ENCODE data around the gene BCAR3.
"Not testable (repeated sequence)": the region's sequence is repeated elsewhere in the genome, so short reads cannot be mapped to it uniquely, and the experiment has no call there.

BCAR3 gene

DNA sequence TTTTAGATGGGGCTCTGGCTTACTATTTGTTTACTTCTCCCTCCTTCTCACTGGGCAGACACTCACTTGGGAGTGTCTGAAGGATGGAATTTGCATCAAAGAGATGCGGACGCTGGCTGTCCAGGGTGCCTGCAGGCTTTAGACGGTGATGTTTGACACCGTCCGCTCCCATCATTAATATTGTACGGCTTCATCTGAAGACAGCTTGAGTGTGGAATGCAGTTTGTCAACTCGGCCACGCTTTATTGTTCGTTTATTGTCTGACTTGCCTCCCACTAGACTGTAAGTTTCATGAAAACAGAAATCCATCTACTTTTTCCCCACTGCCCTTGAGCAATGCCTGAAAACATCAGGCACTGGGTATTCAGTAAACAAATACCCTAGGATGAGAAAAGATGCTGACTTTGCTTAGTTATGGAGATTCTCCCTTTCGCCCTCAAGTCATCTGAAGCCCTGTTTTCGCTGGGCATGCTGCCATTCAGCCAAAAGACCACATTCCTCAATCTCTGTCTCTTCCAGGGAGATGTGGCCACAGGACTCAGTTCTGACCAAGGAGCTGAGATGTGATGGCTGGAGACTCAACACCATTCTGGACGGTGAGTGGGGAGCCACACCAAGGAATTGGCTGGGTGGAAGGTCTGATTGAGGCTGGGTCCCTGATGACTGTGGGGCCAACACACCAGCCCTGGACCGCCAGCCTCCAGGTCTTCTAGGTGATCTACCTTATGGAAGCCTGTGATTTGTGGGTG is 87.6 kb downstream of the BCAR3 start:
- DNase-seq: no peak

DNA sequence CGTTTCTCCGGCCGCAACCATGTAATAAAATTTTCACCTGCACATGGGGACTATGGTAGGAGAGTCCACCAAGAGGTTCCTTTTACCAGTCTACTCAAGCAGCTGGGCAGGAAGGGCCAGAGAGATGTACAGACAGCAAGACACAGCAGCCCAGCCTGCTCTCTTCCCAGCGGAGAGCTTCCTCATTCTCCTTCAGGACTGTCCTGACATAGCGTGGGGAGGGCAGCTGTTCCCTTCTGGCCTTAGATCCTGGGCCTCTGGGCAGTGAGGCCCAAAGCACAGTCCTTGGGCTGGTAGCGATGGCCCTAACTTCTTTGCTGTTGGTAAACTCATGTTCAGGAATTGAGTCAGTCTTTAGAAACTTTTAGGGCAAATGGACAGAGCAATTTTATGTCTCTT is 89.1 kb downstream of the BCAR3 start:
- DNase-seq: no peak

DNA sequence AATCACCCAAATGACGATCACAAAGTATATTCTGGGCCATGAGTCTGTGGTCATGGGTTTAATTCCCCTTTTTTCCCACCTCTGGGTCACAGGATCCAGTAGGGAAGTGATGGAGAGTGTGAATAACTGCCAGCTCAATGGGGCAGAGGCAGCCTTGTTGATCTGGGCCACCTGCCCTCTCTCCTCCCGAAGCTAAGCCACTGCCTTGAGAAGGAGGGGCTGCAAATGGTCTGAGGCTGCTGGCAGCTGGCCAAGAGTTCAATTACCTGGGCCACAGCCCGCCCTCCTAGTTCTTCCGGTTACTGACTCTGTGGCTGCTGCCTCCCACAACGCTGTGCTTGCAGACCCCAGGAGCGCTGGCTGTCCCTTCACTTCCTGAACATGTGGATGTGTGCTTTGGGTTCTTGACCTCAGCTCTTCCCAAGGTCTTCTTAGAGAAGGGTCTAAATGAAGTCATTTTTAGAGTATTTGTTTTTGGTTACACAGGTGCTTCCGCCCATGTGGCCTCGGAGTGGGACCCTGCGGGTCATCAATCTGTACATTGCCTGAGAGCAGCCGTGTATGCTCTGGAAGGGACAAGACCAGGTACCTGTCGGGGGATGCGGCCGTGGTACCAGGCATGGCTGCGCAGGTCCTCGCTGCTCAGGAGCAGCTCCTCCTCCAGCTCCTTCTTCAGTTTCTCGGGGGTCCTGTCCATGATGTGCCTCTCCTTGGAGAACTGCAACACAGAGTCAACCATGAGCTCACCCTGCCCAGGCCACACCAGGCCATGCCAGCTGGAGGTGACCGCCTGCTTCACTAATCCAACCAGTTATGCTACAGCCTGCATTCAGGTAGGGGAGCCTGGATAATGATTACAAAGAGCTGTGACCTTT is 89.7 kb downstream of the BCAR3 start:
- DNase-seq: no peak

DNA sequence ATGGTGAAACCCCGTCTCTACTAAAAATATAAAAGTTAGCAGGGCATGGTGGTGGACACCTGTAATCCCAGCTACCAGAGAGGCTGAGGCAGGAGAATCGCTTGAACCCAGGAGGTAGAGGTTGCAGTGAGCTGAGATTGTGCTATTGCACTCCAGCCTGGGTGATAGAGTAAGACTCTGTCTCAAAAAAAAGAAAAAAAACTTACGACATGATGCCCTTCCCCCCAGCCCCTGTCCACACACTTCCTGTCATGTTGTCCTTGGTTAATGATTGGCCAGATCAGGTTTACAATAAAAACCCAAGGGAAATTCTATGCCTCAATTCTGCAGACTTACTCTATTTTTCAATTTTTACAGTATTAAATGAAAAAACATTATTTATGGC is 90.4 kb downstream of the BCAR3 start:
- DNase-seq: not testable (repeated sequence)

DNA sequence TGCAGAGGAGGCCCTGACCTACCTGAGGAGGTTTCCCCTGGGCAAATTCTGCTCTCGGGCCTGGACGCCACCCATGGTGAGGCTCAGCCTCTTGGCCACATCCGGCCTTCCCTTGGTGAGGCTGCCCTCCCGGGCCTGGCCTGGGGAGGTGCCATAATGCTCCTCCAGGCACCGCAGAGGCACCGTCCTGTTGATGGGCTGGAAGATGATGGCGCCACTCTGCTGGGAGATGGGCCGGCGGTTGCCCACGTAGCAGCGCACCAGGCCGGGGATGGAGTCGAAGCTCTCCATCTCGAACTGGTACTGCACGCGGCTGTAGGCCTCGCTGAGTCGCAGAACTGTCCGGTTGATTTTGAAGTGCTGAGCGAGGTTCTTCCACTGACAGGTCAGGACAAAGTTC is 92.7 kb downstream of the BCAR3 start:
- DNase-seq: no peak

DNA sequence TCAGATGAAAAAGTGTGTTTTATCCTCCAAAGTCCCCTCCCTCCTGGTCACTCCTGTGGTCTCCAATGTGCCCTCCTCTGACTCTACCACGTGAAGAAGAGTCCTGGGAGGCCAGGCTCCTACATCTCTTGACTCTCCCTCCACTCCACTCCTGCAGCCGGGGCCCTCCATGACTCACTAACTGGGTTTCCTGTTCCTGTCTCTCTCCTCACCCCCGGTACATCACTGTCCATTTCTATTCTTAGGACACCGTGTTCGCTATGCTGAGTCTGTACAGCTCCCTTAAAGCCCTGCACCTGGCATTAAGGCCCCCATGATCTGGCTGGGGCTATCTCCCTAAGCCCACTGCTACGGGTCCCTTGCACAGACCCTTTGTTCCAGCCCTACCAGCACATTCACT is 93.4 kb downstream of the BCAR3 start:
- no peak for DNase-seq

DNA sequence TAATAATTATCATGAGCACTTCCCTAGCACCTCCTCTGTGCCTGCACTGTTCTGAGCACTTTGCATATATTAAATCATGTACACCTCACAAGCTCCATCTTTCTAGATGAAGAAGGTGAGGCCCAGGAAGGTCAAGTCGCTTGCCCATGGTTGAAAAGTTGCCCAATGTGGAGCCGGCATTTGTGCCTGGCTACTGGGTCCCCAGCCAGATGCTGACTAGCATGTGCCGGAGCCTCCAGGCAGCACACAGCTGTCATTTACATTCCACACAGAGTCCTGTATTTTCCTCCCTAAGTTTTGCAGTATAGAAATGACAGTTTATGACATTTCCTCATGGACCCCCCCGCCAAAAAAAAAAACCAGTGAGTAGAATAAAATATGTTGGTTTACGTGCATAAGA is 94.3 kb downstream of the BCAR3 start:
- no peak for DNase-seq

DNA sequence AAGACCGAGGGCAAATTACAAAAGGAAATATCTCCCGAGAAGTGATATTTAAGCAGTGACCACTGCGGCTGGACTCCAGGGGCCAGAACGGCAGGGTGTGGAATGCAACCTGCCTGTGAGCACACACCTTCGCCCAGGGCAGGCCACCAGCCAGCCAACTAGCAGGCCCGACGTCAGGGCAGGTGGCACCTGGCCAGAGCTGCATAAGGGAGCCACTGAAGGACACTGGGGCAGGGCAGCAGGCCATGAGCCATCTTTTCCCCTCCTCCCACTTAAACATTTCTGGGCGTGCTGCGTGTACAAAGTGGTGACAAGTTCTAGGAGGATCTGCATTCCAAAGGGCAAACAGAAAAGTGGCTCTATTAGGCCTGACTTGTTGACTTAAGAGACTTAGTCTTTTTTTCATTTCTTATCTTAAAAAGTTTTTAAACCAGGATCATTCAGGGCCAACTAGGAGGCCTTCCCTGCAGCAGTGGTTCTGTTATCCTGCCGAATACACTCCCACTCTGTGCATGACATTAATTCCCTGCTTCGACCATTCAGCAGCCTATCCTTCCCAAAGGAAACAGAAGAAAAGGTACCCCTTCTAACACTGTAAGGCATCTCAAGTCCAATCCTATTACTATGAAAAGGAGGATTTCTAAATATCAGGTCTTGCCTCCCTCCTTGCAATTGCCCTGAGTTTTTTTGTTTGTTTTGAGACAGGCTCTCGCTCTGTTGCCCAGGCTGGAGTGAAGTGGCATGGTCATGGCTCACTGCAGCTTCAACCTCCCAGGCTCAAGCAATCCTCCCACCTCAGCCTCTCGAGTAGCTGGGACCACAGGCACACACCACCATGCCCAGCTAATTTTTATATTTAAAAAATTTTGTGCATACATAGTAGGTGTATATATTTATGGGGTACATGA is 96.3 kb downstream of the BCAR3 start:
- DNase-seq: no peak

DNA sequence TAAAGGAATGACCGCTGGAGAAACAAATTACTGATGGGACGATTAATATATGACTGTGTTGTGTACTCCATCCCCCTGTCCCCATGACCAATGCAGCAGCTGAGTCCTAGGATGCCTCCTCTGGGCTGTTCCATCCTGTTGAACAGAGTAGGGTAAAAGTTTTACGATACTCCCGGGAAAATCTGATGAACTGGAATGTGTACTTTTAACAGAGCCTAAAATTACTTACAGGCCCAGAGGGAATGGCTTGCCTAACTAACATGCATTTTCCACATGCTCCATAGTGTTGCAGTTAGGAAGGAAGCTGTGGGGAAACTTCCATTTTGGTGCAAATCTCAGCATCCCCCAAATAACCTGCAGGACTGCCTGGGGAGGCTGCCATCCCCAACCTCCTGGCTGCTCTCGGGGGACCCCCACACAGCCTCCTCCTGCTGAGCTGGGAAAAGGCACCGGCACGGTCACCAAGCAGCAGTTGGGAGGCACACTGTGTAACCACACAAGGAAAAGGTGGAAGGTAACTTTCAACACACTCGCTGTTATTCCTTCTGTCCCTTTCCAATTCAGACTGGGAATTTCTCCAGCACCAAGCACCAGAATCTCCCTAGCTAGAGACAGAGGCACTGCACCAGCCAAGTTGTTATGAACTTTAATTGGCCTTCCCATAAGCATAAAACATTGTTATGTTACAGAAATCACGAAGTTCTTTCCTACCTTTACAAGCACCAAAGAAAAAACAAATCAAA is 97.2 kb downstream of the BCAR3 start:
- DNase-seq: no peak

DNA sequence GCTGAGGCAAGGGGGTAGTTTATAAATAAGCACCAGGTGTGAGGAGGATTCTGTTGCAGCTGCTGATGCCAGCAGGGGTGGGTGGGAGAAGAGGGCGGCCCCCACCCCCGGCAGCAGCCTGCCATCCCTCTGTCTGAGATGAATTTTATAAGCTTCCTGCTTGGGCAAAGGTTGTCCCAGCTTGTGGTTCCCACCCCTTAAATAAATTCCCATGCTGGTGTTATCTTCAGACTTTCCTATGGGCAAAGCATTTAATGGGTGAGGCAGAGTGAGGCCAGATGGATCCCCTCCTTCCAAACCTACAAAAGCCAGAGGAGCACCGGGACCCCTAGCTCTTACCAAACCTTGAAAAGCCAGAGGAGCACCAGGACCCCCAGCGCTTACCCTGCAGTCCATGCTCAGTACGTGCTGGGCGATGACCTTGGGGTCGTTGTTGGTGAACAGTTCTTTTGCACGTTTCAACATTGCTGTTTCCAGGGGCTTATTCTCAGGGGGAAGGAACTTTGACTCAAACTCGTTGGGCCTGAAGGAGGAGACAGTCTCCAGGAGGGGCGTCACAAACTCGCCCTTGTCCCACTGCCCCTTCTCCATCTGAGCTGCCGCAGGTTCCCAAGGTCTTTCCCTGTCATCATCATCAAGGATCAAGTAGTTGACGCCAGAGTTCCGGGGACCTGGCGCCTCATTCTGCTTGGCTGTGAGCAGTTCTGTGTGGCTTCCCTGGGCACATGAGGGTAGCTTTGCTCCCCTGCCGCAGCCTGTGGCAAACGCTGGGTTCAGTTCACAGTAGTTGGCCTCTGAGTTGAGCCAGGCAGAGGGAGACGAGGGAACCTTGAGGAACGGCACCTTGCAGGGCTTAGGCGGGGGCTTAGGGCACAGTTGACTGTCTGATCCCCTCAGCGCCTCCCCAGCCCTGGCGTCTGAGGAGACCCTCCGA is 99.5 kb downstream of the BCAR3 start:
- DNase-seq: no peak

DNA sequence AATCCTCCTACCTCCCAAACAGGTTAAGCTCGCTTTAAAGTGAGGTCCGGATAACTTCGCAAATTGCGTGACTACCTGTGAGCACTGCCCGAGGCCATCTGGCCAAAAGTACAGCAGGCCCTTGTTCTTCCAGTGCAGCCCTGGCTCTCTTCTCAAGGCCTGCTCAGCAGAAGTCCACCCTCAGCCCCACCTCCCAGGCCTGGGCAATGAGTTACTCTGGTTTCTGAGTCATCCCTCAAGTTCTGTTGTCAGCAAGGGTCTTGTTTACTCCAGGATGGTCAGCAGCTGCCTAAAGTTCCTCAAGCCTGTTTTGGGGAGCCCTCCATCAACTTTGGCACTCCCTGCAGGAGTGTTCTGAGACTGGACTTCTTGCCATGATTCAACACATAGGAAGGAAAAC is 101.7 kb downstream of the BCAR3 start:
- DNase-seq: no peak

DNA sequence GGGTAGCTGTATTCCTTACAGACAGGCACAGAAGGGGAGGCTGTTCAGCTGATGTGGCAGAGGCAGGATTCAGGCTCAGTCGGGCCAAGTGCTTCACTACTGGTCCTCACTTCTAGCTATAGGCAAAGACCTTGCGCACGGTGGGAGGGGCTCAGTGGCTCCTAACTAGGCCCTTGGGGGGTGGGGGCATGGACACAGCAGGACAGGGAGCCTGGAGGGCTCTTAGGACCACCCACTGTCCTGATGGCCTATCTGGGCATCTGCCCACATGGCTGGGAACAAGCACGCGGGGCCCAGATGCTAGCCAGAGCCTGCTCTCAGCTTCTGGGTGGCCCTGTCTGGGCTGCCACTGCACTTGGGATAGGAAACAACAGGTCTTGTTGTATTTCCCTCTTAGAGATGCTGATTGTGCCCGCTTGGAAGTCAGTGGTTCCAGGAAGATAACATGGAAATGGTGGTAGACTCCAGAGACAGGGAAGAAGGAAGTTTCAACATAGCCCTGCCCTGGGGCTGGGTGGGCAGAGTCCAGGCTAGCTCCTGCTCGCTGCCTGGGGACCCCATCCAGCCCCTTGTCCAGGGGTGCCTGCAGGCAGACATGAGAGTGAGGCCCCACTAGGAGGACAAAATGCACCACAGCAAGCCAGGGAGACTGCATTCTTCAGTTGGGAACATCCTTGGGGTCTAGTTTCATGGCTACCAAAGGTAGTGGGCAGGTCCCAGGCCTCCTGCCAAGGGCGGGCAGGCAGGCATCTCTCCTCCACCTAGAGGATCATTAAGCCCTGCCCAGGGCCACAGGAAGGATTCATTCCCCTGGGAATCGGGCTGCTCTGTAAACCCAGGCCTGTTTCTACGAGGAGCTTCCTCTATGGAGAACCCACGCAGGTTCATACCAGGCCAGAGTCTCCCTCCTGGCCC is 102.5 kb downstream of the BCAR3 start:
- no peak for DNase-seq

DNA sequence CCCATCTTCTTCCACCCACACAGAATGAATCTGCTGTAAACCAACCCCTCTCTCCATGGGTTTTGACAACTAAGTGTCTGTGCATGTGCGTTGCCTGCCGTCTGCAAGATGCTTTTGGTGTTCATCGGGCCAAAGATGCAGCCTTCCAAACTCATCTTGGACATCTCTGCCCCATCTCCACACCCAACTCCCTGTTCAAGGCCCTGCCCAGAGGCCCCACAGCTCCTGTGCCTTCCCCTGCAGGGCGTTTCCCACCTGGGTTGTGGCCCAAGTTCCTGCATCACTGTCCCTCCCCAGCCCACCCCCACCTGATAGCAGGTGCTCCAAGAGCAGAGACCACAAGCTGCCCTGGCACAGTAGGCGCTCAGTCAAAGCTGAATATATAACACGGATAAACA is 103.2 kb downstream of the BCAR3 start:
- no peak for DNase-seq

DNA sequence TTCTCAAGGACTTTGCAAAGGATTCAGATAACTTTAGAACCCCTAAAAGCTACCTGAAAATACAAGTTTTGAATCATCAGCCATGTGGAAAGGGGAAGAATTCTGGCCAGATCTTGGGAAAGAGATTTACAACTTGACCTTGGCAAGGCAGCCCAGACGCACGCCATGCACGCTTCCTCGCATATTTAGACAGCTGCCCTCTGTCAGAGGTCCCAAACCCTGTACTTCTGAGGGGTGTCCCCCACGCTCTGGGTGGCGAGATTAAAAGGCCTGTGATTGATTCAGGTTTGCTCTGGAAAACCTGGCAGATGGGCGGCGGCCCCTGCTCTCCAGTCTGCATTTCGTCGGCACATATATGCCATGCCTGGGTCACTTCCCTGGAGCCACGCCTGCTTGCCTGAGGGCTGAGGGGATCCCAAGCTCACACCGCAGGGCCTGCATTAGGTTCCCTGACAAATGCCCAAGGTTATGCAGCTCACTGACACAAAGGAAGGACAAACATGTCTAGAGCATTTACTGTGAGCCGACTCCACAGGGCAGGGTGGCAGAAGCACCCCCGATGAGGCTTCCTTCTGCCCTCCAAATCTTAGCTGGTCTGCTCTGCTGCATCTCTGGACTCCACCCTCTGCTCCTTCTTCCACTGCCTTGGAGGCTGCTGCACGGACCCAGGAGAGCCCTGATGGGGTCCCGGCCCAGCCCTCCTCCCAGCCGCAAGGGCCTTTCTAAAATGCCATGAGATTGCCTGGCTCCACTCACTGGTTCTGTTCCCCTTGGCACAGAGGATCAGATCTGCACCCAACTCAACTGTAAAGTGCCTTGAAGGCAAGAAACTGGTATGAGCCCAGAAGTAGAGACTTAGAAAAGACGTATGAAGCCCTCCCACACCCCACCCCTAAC is 103.9 kb downstream of the BCAR3 start:
- no peak for DNase-seq

DNA sequence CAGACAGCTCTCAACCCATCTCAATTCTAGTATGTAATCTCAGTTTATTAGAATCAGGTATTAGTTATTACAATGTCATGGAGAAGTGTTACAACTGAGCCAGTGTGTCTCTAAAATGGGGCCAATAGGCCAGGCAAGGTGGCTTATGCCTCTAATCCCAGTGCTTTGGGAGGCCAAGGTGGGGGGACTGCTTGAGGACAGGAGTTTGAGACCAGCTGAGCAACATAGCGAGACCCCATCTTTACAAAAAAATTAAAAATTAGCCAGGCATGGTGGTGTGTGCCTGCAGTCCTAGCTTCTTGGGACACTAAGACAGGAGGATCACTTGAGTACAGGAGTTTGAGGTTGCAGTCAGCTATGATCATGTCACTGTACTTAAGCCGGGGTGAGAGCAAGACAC is 104.9 kb downstream of the BCAR3 start:
- no peak for DNase-seq

DNA sequence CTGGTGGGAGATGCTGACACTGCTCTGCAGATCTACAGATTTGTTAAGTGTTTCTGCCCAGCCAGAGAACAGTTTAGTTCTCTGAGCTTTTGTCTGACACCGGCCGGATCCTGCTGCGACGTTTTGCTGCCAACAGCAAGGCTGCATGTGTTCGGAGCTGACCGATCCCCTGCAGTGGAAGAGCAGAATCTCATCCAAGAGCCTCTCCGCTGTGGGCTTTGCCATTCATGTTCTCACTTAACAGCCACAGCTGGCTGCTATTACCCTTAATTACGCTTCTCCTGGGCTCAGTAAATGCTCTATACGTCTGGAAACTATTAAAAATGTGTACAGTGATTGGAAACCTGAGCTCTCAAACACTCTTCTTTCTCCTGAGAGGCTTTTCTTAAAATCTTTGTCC is 105.3 kb downstream of the BCAR3 start:
- no peak for DNase-seq

DNA sequence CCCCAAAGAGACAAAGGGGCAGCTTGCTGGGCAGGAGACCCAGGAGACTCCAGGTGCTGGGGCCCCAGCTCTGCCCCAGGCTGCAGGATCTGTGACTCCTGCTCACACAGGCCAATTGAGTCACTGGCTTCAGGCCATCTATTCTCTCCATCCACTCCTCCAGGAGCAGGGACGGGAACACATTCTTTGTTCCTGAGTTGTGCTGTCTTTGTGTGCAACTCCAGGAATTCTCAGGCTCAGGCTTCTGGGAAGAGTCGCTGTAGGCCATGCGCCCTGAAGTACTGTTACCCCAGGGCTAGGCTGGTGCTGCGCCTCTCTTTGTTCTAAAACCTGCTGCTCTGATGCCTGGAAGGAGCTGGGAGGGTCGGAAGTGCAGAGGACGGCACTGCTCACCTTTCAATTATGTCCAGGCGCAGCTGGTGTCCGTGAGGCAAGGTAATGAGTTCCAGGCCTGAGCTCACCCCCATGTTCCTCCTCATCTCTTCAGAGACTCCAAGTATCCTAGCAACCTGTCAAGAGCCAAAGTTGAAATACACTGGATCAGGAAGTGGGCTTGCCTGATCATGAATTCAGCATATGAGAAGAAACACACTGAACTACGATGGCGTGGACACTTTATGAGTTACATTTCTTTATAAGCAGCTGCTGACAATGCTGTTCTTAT is 105.9 kb downstream of the BCAR3 start:
- DNase-seq: no peak

DNA sequence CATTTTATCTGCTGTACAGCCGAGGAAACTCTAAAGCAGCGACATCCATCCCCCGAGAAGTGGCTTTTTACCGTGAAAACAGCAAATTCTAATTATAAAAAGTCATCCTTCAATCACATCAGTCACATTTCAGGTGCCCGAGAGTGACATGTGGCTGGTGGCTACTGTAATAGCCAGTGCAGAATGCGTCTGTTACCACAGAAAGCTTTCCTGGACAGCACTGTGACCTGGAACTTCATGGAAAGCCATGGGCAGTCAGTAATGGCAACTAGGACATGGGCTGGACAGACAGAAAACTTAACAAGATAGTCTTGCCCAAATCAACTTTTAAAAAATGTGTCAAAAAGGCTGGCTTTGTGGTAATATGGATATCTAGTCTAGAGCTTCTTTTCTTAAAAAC is 106.6 kb downstream of the BCAR3 start:
- DNase-seq: no peak

DNA sequence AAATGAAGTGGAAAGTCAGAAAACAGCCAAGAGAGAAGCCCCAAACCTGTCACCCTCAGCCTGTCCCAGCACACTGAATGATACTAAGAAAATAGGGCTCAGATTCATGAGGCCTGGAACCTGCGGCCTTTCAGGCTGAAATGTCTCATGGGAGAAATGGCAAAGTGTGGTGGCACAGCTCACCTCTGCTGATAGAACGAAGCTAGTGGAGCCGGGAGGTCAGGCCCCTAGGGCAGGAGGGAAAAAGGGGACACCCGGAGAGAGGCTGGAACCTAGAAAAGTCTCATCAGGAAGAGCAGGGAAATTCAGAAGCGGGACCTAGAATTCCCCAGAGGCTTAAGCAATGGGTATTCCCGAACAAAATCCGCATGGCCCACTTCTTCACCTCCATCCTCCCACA is 107.1 kb downstream of the BCAR3 start:
- DNase-seq: no peak

Data from hippocampal formation (tissue), 2 donors.